Measurements from ENCODE around the gene NDUFV3. TPM values are rescaled to one million over a fixed set of nuclear protein-coding genes. Genes with fewer than 3 reads are reported as not detected.
"Not testable (repeated sequence)": the region's sequence is repeated elsewhere in the genome, so short reads cannot be mapped to it uniquely, and the experiment has no call there.

NDUFV3 gene
- total and polyA plus RNA-seq, 5 experiments from 2014 or later, result 10.2 to 37.1 (median 27.2) TPM

DNA sequence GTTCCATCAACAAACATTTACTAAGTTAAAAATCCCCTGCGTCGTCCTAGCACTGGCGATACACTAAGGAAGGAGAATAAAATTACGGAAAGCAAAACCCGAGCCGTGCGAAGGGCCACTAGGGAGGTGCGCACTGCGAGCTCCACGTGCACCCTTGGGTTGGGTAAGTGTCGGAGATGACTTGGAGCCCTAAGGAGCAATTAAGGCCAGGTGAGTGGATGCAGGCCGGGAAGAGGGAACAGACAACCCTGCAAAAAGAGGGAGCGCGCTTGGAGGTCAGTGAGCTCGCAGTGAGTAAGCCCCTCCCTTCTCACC, 14.5 kb upstream of the NDUFV3 start:
- DNase-seq (peak in 2 of 10 donors; percentile 10 to 11), ATAC-seq (peak; percentile 1 to 3)
- Mint-ChIP-seq H3K9me3 (no peaks in the 10 kb centered on the region), H3K27me3 (peaks cover 0 to 2% (median 0%) of the 10 kb centered on the region in 5 donors), H3K4me3 (peak overlapping the region; percentile 90 to 98 (median 94)), H3K27ac (peak overlapping the region; percentile 92 to 100 (median 99)), H3K4me1 (peaks cover 13 to 30% (median 27%) of the 10 kb centered on the region in 4 donors), H3K36me3 (peaks cover 0 to 33% (median 3%) of the 10 kb centered on the region in 3 donors)
- POLR2A ChIA-PET, result interaction anchor here (0.6 to 4.3 kb wide), 2 partner anchors 9 to 14 kb away, joined by 4 to 31 read pairs; partner anchors contain the start of gene NDUFV3

DNA sequence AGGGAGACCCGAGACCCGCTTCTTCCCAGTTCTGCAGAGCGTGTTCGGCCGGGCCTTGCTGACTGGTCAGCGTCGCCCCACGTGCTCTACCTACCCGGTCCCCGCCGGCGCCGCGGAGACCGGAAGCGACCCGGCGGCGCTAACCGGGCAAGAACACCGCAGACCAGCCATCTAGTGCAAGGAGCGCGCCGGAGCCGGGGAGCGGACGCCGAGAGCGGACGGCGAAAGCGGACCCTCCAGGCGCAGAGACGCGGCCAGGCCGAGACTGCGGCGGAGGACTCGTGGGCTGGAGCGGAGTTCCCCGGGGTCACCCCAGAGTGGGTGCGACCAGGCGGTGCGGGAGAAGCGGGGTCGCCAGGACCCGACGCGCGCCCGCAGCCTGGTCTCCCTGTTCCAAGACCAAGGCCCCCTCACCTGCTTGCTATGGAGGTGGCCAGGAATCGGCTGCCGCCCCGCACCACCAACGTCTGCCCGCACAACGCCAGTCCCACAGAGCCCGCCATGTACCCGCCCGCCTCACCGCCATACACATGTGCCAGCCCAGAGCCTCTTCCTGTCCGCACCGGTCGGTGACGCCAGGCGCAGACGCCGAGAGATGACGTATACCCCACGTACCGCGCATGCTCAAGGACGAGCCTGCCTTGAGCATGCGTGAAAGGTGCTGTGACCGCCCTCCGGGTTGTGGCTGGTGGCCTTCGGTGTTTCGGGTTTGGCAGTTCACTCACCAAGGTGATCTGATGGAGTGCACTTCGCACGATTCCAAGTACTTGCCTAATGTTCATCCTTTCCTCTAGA, 13.9 kb upstream of the NDUFV3 start, which contains the start of gene WDR4:
WDR4 (minus strand) TSS at position 547 of the 795 bp plus-strand sequence; CDS start at position 503, 44 bp downstream.
- Mint-ChIP-seq H3K36me3 (peaks cover 0 to 28% (median 3%) of the 10 kb centered on the region in 3 donors), H3K27ac (peak within 1 kb of the TSS; percentile 96 to 100 (median 99)), H3K27me3 (peaks cover 0 to 2% (median 0%) of the 10 kb centered on the region in 5 donors), H3K9me3 (no peaks in the 10 kb centered on the region), H3K4me3 (peak within 1 kb of the TSS; percentile 90 to 98 (median 94)), H3K4me1 (peaks cover 13 to 30% (median 27%) of the 10 kb centered on the region in 4 donors)
- DNase-seq (peak; percentile 92 to 100 (median 99)), ATAC-seq (peak; percentile 92 to 93)
- POLR2A ChIA-PET, result interaction anchor here (4.3 kb wide), 1 partner anchor 14 kb away, joined by 31 read pairs; the partner anchor contains the start of gene NDUFV3

DNA sequence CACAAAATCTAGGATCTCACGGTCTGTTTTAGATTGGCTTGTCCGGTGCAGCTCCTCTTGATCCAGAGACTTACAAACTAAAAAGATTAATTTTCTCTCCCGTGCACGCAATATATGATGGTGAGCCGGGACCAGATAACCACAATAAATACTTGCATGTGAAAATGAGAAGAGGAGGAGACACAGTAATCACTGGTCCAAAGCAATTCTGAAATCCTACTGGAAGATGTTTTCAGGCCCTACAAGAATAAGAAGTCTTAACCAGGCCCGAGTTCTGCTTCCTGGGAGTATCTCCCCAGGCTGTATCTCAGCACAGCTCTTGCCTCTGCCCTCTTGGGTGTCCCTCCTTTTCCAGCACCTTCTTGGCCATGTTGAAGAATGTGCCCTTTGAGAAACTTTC, 12.8 kb upstream of the NDUFV3 start:
- Mint-ChIP-seq H3K27me3 (peaks cover 0 to 2% (median 0%) of the 10 kb centered on the region in 5 donors), H3K4me1 (peaks cover 12 to 30% (median 27%) of the 10 kb centered on the region in 4 donors), H3K27ac (peak overlapping the region; percentile 96 to 100 (median 99)), H3K36me3 (peaks cover 0 to 16% (median 0%) of the 10 kb centered on the region in 3 donors), H3K4me3 (peak overlapping the region; percentile 90 to 98 (median 94)), H3K9me3 (no peaks in the 10 kb centered on the region)
- DNase-seq, result no peak
- POLR2A ChIA-PET, result interaction anchor here (4.3 kb wide), 1 partner anchor 13 kb away, joined by 31 read pairs; the partner anchor contains the start of gene NDUFV3
- ATAC-seq, result no peak

DNA sequence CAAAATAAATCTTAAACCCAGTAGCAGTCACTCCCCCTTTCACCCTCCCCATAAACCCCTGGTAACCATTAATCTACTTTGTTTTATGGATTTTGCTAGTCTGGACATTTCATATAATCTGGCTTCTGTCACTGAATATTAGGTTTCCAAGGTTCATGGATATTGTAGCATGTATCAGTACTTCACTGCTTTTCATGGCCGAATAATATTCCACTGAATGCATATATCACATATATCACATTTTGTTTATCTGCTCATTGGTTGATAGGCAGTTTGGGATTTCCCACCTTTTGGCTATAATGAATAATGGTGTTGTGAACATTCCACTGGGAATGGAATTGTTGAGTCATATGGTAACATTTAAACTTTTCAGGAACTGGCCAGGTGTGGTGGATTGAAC, 9.2 kb upstream of the NDUFV3 start:
- no peaks in the 10 kb centered on the region for H3K36me3 Mint-ChIP-seq
- ATAC-seq, result no peak
- POLR2A ChIA-PET, result interaction anchor here (1.5 kb wide), 1 partner anchor 10 kb away, joined by 3 read pairs; the partner anchor contains the start of gene NDUFV3
- no peak for DNase-seq
- no peak overlapping the region for H3K27ac Mint-ChIP-seq
- H3K4me3 Mint-ChIP-seq, result no peak overlapping the region
- peaks cover 0 to 2% (median 0%) of the 10 kb centered on the region in 5 donors for H3K27me3 Mint-ChIP-seq
- H3K4me1 Mint-ChIP-seq, result peaks cover 5 to 19% (median 14%) of the 10 kb centered on the region in 4 donors
- no peaks in the 10 kb centered on the region for H3K9me3 Mint-ChIP-seq

DNA sequence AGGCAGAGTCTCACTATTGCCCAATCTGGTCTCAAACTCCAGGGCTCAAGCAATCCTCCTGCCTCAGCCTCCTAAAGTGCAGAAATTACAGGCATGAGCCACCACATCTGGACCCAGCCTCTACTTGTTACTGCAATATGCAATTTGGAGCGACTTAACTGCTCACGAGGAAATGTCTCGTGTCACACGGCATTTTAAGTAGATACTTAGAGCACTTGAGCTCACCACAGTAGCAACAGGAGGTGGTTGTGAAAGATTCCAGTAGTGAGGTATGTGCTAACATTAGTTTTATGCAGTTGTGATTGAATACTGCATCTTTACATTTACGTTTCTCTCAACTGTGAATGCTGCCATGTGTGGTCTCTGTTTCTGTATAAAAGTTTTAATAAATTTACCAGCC, 5.8 kb upstream of the NDUFV3 start:
- no peak overlapping the region for H3K27ac Mint-ChIP-seq
- peaks cover under 1 to 2% (median 2%) of the 10 kb centered on the region in 4 donors for H3K4me1 Mint-ChIP-seq
- POLR2A ChIA-PET, result interaction anchor here (1.6 kb wide), 1 partner anchor 16 kb away, joined by 3 read pairs; no protein-coding TSS in a partner anchor
- H3K4me3 Mint-ChIP-seq, result no peak overlapping the region
- no peaks in the 10 kb centered on the region for H3K36me3 Mint-ChIP-seq
- H3K27me3 Mint-ChIP-seq, result no peaks in the 10 kb centered on the region
- ATAC-seq (no peak), DNase-seq (no peak)
- H3K9me3 Mint-ChIP-seq, result no peaks in the 10 kb centered on the region

DNA sequence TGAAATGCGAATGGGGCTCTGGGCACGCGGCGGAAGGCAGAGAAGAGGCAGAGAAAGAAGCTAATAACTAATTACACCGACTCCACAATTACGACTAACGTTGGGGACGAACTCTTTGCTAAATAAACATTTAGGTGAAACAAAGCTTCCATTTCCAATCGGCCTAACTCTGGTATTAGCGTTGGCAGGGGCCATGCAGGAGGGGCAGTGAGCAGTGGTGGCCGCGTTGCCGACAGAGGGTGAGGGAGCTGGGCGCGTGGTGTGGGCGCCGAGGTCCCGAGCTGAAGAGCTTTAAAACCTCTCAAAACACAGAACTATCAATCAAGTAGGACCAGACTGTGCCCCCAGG, 553 bp upstream of the NDUFV3 start:
- H3K36me3 Mint-ChIP-seq, result peaks cover 0 to 9% (median 0%) of the 10 kb centered on the region in 3 donors
- peak overlapping the region; percentile 93 to 99 (median 97) for H3K27ac Mint-ChIP-seq
- no peaks in the 10 kb centered on the region for H3K9me3 Mint-ChIP-seq
- POLR2A ChIA-PET, result interaction anchor here (0.6 to 2.8 kb wide), 11 partner anchors 12 to 1029 kb away, joined by 3 to 31 read pairs (median 3); partner anchors contain the start of genes HSF2BP, PKNOX1, RRP1B and RSPH1
- no peaks in the 10 kb centered on the region for H3K27me3 Mint-ChIP-seq
- peaks cover 11 to 21% (median 17%) of the 10 kb centered on the region in 4 donors for H3K4me1 Mint-ChIP-seq
- ATAC-seq (peak; percentile 34 to 35), DNase-seq (no peak)
- H3K4me3 Mint-ChIP-seq, result peak overlapping the region; percentile 84 to 98 (median 90)

DNA sequence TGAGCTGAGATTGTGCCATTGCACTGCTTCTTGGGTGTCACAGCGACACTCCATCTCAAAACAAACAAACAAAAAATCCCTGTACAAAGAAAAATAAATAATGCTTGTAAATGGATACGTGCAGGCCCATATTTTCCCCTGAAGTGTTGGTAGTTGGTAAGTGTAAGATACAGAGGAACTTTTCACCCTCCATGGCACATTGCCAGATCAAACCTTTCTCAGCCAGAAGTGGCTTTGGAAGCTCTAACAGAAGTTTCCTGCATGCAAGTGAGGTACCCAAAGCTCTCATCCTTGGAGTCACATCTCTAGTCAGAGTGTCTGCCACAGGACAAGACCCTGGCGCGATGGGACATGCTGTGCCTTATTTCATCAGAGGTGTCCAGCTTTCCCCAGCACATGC, 7.3 kb downstream of the NDUFV3 start:
- DNase-seq, result no peak
- ATAC-seq, result no peak
- POLR2A ChIA-PET, result no interaction called here
- Mint-ChIP-seq H3K27me3 (no peaks in the 10 kb centered on the region), H3K4me1 (peaks cover 5 to 34% (median 20%) of the 10 kb centered on the region in 4 donors), H3K36me3 (peaks cover 0 to 83% (median 19%) of the 10 kb centered on the region in 3 donors), H3K4me3 (no peak overlapping the region), H3K9me3 (no peaks in the 10 kb centered on the region), H3K27ac (peak overlapping the region in 1 of 10 donors; percentile 15)

DNA sequence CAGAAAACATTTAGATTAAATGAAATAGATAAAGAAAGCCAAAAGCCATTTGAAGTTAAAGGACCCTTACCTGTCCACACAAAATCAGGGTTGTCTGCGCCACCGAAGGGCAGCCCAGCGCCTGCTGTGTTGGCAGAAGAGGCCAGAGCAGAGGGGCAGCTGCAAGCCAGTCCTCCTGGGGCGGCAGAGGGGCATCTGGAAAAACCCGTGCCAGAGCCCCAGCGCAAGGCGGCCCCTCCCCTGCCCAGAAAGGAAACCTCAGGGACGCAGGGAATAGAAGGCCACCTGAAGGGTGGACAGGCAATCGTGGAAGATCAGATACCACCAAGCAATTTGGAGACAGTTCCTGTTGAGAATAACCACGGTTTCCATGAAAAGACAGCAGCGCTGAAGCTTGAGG, 10.7 kb downstream of the NDUFV3 start:
- POLR2A ChIA-PET, result interaction anchor here (1.4 kb wide), 1 partner anchor 16 kb away, joined by 3 read pairs; no protein-coding TSS in a partner anchor
- H3K27me3 Mint-ChIP-seq, result no peaks in the 10 kb centered on the region
- H3K9me3 Mint-ChIP-seq, result no peaks in the 10 kb centered on the region
- no peak overlapping the region for H3K4me3 Mint-ChIP-seq
- peaks cover 2 to 16% (median 7%) of the 10 kb centered on the region in 4 donors for H3K4me1 Mint-ChIP-seq
- peak overlapping the region in 2 of 10 donors; percentile 14 to 15 for H3K27ac Mint-ChIP-seq
- peaks cover 5 to 90% (median 19%) of the 10 kb centered on the region in 3 donors for H3K36me3 Mint-ChIP-seq
- no peak for ATAC-seq
- no peak for DNase-seq

DNA sequence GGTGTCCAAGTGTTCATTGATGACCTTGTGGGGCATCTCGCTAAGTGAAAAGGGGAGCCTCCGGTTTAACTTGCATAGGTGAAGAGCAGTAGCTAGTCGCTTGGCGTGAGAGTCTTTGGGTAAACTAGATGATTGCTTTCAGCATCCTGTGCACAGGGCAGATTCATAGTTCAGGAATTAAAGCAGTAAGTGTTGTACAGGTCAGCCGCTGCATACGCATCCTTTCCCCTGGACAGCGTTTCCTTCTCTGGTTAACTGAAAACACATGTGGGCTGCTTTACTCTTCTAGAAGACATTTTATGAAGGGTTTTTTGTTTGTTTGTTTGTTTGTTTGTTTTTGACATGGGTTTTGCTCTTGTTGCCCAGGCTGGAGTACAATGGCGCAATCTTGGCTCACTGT, 12.1 kb downstream of the NDUFV3 start:
- ATAC-seq (no peak), DNase-seq (no peak)
- peak overlapping the region in 1 of 10 donors; percentile 38 for H3K27ac Mint-ChIP-seq
- POLR2A ChIA-PET, result no interaction called here
- no peaks in the 10 kb centered on the region for H3K27me3 Mint-ChIP-seq
- no peak overlapping the region for H3K4me3 Mint-ChIP-seq
- H3K9me3 Mint-ChIP-seq, result no peaks in the 10 kb centered on the region
- H3K4me1 Mint-ChIP-seq, result peaks cover 0 to 11% (median 7%) of the 10 kb centered on the region in 4 donors
- H3K36me3 Mint-ChIP-seq, result peaks cover 5 to 93% (median 17%) of the 10 kb centered on the region in 3 donors

DNA sequence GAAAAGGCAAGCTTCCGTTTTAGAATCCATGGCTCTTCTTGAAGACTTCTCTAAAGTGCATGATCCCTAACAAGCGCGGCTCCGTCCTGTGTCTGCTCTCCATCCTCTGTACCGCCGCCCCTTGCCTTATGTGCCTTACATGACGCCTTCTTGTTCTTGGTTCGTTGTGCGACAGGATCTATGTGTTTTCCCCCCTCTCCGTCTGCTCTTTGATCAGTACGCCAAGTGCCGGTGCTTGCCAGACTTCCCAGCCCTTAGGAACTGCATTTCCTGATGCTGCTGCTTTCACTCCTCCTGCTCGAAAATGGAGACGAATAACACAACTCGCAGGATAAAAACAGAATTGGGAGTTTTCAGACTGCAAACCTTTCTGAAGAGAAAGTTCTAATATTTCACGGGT, 13.1 kb downstream of the NDUFV3 start:
- H3K4me3 Mint-ChIP-seq, result no peak overlapping the region
- POLR2A ChIA-PET, result interaction anchor here (1.0 kb wide), 1 partner anchor 13 kb away, joined by 3 read pairs; the partner anchor contains the start of gene NDUFV3

DNA sequence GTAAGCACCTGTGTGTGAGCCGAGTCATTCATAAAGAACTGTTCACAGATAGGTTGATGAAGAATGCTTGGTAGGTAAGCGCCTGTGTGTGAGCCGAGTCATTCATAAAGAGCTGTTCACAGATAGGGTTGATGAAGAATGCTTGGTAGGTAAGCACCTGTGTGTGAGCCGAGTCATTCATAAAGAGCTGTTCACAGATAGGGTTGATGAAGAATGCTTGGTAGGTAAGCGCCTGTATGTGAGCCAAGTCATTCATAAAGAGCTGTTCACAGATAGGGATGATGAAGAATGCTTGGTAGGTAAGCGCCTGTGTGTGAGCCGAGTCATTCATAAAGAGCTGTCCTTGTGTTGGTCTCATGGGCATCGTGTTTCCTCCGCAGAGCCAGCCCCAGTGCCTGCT, 15.4 kb downstream of the NDUFV3 start:
- ATAC-seq, H3K4me3 Mint-ChIP-seq, H3K27me3 Mint-ChIP-seq, H3K9me3 Mint-ChIP-seq, H3K4me1 Mint-ChIP-seq, POLR2A ChIA-PET, DNase-seq: not testable (repeated sequence)
- Mint-ChIP-seq H3K27ac (peak overlapping the region in 1 of 10 donors; percentile 68), H3K36me3 (peaks cover 5 to 81% (median 16%) of the 10 kb centered on the region in 3 donors)

More for the DNA sequence above, 13.1 kb downstream of the NDUFV3 start:
- H3K36me3 Mint-ChIP-seq, result peaks cover 5 to 95% (median 17%) of the 10 kb centered on the region in 3 donors
- no peaks in the 10 kb centered on the region for H3K27me3 Mint-ChIP-seq
- ATAC-seq (no peak), DNase-seq (no peak)
- H3K4me1 Mint-ChIP-seq, result peaks cover 0 to 7% (median 5%) of the 10 kb centered on the region in 4 donors
- no peaks in the 10 kb centered on the region for H3K9me3 Mint-ChIP-seq
- peak overlapping the region in 2 of 10 donors; percentile 35 to 74 for H3K27ac Mint-ChIP-seq

DNA sequence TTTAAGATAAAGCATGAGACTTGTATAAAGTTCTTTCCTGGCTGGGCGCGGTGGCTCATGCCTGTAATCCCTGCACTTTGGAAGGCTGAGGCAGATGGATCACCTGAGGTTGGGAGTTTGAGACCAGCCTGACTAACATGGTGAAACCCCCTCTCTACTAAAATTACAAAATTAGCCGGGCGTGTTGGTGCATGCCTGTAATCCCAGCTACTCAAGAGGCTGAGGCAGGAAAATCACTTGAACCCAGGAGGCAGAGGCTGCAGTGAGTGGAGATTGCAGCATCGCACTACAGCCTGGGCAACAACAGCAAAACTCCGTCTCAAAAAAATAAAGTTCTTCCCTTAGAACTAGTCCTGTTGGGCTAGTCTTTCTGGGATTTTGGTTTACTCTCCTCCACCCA, 18.8 kb downstream of the NDUFV3 start:
- H3K27me3 Mint-ChIP-seq, H3K27ac Mint-ChIP-seq, ATAC-seq, DNase-seq, H3K4me3 Mint-ChIP-seq, H3K9me3 Mint-ChIP-seq, POLR2A ChIA-PET, H3K4me1 Mint-ChIP-seq: not testable (repeated sequence)
- peaks cover 0 to 50% (median 1%) of the 10 kb centered on the region in 3 donors for H3K36me3 Mint-ChIP-seq
